ENCODE results near the gene NKRF. TPM values are rescaled to one million over a fixed set of nuclear protein-coding genes. Genes with fewer than 3 reads are reported as not detected.
A peak's percentile ranks its signal among the peaks of the same experiment; 100 is the strongest.

The NKRF gene
- total RNA-seq, 3 donors from 2014 or later, result 5.7 to 6.3 (median 5.9) TPM

DNA sequence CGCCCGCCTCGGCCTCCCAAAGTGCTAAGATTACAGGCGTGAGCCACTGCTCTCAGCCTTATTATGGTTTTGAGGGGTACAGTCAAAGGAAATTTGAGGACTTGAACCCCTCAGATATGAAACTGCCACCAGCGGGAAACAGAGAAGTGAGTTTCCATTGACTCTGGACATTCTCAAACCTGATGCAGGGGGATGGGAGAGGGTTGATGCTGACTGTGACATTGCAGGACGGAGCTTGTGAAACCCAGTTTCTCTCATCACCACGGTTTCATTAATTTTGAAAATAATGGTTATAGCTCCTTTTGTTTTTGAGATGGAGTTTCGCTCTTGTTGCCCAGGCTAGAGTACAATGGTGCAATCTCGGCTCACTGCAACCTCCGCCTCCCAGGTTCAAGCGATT is 18.2 kb upstream of the NKRF start:
- ATAC-seq (no peak), DNase-seq (no peak)
- H3K36me3 ChIP-seq (ENCODE audit: low read depth), result no peaks in the 10 kb centered on the region
- H3K4me3 ChIP-seq, result no peak overlapping the region
- intact Hi-C loops (cut with DNase I, micrococcal nuclease), result no loop called here
- TF ChIP-seq, protein P1, sequence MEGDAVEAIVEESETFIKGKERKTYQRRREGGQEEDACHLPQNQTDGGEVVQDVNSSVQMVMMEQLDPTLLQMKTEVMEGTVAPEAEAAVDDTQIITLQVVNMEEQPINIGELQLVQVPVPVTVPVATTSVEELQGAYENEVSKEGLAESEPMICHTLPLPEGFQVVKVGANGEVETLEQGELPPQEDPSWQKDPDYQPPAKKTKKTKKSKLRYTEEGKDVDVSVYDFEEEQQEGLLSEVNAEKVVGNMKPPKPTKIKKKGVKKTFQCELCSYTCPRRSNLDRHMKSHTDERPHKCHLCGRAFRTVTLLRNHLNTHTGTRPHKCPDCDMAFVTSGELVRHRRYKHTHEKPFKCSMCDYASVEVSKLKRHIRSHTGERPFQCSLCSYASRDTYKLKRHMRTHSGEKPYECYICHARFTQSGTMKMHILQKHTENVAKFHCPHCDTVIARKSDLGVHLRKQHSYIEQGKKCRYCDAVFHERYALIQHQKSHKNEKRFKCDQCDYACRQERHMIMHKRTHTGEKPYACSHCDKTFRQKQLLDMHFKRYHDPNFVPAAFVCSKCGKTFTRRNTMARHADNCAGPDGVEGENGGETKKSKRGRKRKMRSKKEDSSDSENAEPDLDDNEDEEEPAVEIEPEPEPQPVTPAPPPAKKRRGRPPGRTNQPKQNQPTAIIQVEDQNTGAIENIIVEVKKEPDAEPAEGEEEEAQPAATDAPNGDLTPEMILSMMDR (IDR thresholded peaks at IDR 0.05), result no peak
- no peaks in the 10 kb centered on the region for H3K9me3 ChIP-seq
- H3K4me1 ChIP-seq (ENCODE audit: low read depth), result no peaks in the 10 kb centered on the region

DNA sequence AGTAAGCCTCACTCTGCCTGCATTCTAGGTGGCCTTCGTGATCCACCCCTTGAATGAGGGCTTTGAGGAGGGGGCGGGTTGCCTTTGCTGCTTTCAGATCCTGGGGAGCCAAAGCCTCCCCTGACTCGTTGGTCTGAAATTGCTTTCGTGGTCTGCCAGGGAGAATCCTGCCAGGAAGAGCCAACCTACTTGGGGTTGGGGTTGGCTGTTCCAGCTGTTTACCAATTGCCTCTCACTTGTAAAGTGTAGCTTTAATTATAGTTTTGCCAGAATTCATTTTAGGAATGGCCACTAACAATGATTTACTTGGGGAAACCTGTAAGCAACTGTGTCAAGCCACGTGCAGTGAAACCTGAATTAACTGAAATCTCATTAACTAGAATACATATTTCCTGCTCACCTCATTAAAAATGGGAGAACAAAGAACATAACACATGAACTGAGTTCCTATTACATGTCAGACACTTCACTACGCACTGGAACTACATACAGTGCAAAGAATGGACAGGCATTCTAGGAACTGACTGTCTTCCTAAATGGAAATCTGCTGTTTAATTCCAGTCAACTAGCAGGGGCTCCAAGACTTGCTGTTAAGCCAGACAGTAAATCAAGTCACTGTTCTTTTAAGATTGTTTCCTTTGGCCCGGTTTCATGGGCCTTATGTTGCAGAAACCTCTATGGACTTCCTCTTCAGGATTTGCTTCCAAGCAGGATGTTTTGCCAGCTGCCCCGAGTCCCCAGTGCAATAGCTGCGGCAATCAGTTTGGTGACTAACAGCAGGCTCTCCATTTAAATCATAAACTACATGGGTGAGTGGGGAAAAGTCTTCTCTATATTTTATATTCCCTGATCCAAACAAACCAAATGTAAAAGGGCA is 16.4 kb upstream of the NKRF start:
- TF ChIP-seq, protein P1 (IDR thresholded peaks at IDR 0.05), result no peak
- Histone ChIP-seq H3K4me3 (no peak overlapping the region), H3K4me1 (ENCODE audit: low read depth) (no peaks in the 10 kb centered on the region), H3K9me3 (no peaks in the 10 kb centered on the region), H3K36me3 (ENCODE audit: low read depth) (no peaks in the 10 kb centered on the region)
- intact Hi-C loops (cut with DNase I, micrococcal nuclease), result no loop called here
- peak in 2 of 3 donors; percentile 35 to 36 for DNase-seq
- ATAC-seq, result peak; percentile 79

DNA sequence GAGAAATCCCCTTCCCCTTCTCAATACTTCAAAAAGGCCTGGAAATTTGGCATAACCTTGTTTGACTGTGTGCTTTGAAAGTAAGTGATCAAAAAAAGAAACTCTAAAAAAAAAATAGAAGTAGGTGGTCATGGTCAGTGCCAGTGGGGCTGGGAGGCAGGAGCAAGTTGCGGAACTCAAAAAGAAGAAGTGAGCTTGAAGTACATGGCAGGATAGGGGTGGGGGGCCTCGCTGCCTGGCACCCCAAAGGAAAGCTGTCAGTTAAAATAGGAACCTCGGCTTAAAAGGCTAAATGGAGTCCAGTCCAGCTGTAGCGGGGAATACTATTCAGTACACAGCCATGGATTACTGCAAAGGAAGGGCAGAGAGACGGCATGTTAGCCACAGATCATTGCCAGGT is 12.2 kb upstream of the NKRF start:
- H3K9me3 ChIP-seq, result no peaks in the 10 kb centered on the region
- H3K36me3 ChIP-seq (ENCODE audit: low read depth), result no peaks in the 10 kb centered on the region
- H3K4me3 ChIP-seq, result no peak overlapping the region
- intact Hi-C loops (cut with DNase I, micrococcal nuclease), result no loop called here
- ATAC-seq (peak; percentile 52), DNase-seq (no peak)
- TF ChIP-seq, protein P1 (IDR thresholded peaks at IDR 0.05), result no peak
- no peaks in the 10 kb centered on the region for H3K4me1 ChIP-seq (ENCODE audit: low read depth)

DNA sequence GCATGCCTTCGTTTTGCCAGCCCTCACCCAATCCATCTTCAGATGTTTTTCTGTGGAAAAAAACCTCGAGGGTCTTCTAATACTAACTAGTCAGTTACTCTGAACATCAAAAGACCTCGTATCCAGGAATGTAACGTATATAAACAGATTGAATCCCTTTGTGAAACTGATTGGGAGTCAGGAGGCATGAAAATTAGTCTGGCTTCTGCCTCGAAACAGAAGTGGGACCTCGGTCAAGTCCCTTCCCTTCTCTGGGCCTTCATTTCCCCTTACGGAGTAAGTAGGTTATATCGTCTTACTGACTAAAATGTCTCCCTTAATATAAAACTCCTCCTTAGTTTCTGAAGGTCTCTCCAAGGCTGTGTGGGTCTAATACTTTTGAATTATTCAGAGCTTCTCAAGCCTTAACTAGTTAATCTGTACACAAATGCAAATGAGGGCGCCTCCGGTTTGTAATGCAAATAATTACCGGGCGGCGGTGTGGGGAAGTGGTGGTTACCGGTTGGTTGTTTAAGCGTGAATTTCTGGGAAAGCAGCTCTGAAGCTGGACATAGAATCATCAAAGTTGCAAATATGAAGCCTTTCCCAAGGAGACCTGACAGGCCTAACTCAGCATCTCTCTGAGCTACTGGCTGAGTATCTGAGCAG is 11.4 kb upstream of the NKRF start:
- DNase-seq, result no peak
- intact Hi-C loops (cut with DNase I, micrococcal nuclease), result no loop called here
- Histone ChIP-seq H3K36me3 (ENCODE audit: low read depth) (no peaks in the 10 kb centered on the region), H3K4me1 (ENCODE audit: low read depth) (no peaks in the 10 kb centered on the region), H3K4me3 (no peak overlapping the region), H3K9me3 (no peaks in the 10 kb centered on the region)
- ATAC-seq, result peak; percentile 33
- TF ChIP-seq, protein P1 (IDR thresholded peaks at IDR 0.05), result no peak

DNA sequence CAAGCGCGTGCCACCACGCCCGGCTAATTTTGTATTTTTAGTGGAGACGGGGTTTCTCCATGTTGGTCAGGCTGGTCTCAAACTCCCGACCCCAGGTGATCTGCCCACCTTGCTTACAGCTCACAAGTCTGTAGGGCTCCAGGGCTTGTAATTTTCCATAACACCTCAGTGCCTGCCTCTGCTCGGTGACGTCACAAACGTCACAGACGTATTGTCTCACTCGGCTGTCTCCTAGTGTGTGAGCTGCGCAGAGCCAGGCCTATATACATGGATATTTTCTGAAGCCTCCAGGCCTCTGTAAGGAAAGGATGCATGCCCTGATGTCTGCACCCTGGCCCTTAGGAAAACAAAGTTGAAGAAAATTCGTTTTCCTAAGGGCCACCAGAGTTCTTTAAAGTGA is 8.6 kb upstream of the NKRF start:
- TF ChIP-seq, protein P1 (IDR thresholded peaks at IDR 0.05), result no peak
- ATAC-seq, result no peak
- no peaks in the 10 kb centered on the region for H3K36me3 ChIP-seq (ENCODE audit: low read depth)
- H3K9me3 ChIP-seq, result no peaks in the 10 kb centered on the region
- intact Hi-C loops (cut with DNase I, micrococcal nuclease), result no loop called here
- H3K4me1 ChIP-seq (ENCODE audit: low read depth), result no peaks in the 10 kb centered on the region
- H3K4me3 ChIP-seq, result no peak overlapping the region
- DNase-seq, result no peak
